Measurements from ENCODE around the gene RFNG. TPM values are rescaled to one million over a fixed set of nuclear protein-coding genes. Genes with fewer than 3 reads are reported as not detected.

RFNG gene
- total and polyA plus RNA-seq, 2 donors (not counting 1 experiment from before 2014, with no cell fraction given), result 30.1 to 44.5 TPM

- Histone ChIP-seq H3K27ac (ENCODE audit: low read length in 2 of 2) (no peak overlapping the region), H3K4me3 (ENCODE audit: control extremely low read depth in 1 of 5, extremely low read depth in 1 of 5, insufficient read depth in 1 of 5, low read depth in 2 of 5, low read length in 4 of 5) (no peak overlapping the region), H3K9me3 (ENCODE audit: control extremely low read depth in 1 of 3, control insufficient read depth in 2 of 3, insufficient read depth in 1 of 3, low read length in 2 of 3) (no peaks in the 10 kb centered on the region), H4K20me1 (ENCODE audit: control insufficient read depth, insufficient read depth, low read length, poor library complexity, severe bottlenecking) (peaks cover 7% of the 10 kb centered on the region), H3K27me3 (replicated peaks in 1 of 4; ENCODE audit: control extremely low read depth in 1 of 4, control insufficient read depth in 3 of 4, insufficient read depth in 4 of 4, low read length in 3 of 4) (no peaks in the 10 kb centered on the region), H2AFZ (ENCODE audit: insufficient read depth, low read depth, low read length, poor library complexity, severe bottlenecking) (no peak overlapping the region), H3K4me2 (replicated peaks; ENCODE audit: low read depth, low read length, poor library complexity, severe bottlenecking) (no peak overlapping the region), H3K4me1 (ENCODE audit: control insufficient read depth in 2 of 2, insufficient read depth in 2 of 2, low read length in 2 of 2) (peaks cover 7 to 15% of the 10 kb centered on the region in 2 donors), H3K79me2 (ENCODE audit: control insufficient read depth, insufficient read depth, low read length) (no peaks in the 10 kb centered on the region), H3K9ac (ENCODE audit: low read length) (no peak overlapping the region), H3K36me3 (replicated peaks in 1 of 2; ENCODE audit: control extremely low read depth in 1 of 2, control insufficient read depth in 1 of 2, extremely low read depth in 1 of 2, insufficient read depth in 2 of 2, low read length in 1 of 2) (peaks cover 0 to 45% of the 10 kb centered on the region in 2 experiments)
- WGBS (ENCODE audit: insufficient coverage), result 91% methylated on average over 16 of the region's 16 CpGs
- intact Hi-C loops (cut with micrococcal nuclease), result no loop called here
- ATAC-seq (ENCODE audit: low read depth) (no peak), DNase-seq (no peak)
- POLR2A ChIA-PET, result interaction anchor here (0.7 kb wide), 1 partner anchor 835 kb away, joined by 3 read pairs; no protein-coding TSS in a partner anchor
- Mint-ChIP-seq H3K4me3 (no peak overlapping the region), H3K9me3 (ENCODE audit: insufficient read depth) (no peaks in the 10 kb centered on the region), H3K27me3 (no peaks in the 10 kb centered on the region), H3K27ac (peak overlapping the region; percentile 32), H3K4me1 (peaks cover 8% of the 10 kb centered on the region)
- TF ChIP-seq EZH2 (IDR thresholded peaks at IDR 0.05; ENCODE audit: borderline replicate concordance, insufficient read depth, low read depth, low read length, poor library complexity, severe bottlenecking) (no peak), CTCF (IDR thresholded peaks at IDR 0.05) (no peak)
- CTCF ChIA-PET, result no interaction called here
Measured at GRCh38 chr17:82060001-82060380, 8.4 kb upstream of the RFNG start.

- Histone ChIP-seq H3K36me3 (replicated peaks in 1 of 2; ENCODE audit: control extremely low read depth in 1 of 2, control insufficient read depth in 1 of 2, extremely low read depth in 1 of 2, insufficient read depth in 2 of 2, low read length in 1 of 2) (peaks cover 0 to 49% of the 10 kb centered on the region in 2 experiments), H3K79me2 (ENCODE audit: control insufficient read depth, insufficient read depth, low read length) (no peaks in the 10 kb centered on the region), H3K4me1 (ENCODE audit: control insufficient read depth in 2 of 2, insufficient read depth in 2 of 2, low read length in 2 of 2) (peaks cover 1 to 9% of the 10 kb centered on the region in 2 donors), H3K27ac (ENCODE audit: low read length in 2 of 2) (no peak overlapping the region), H3K9me3 (ENCODE audit: control extremely low read depth in 1 of 3, control insufficient read depth in 2 of 3, insufficient read depth in 1 of 3, low read length in 2 of 3) (no peaks in the 10 kb centered on the region), H2AFZ (ENCODE audit: insufficient read depth, low read depth, low read length, poor library complexity, severe bottlenecking) (no peak overlapping the region), H3K27me3 (replicated peaks in 1 of 4; ENCODE audit: control extremely low read depth in 1 of 4, control insufficient read depth in 3 of 4, insufficient read depth in 4 of 4, low read length in 3 of 4) (no peaks in the 10 kb centered on the region), H3K4me2 (replicated peaks; ENCODE audit: low read depth, low read length, poor library complexity, severe bottlenecking) (no peak overlapping the region), H3K4me3 (ENCODE audit: control extremely low read depth in 1 of 5, extremely low read depth in 1 of 5, insufficient read depth in 1 of 5, low read depth in 2 of 5, low read length in 4 of 5) (no peak overlapping the region), H3K9ac (ENCODE audit: low read length) (no peak overlapping the region), H4K20me1 (ENCODE audit: control insufficient read depth, insufficient read depth, low read length, poor library complexity, severe bottlenecking) (peaks cover 1% of the 10 kb centered on the region)
- 80% methylated on average over 19 of the region's 19 CpGs for WGBS (ENCODE audit: insufficient coverage)
- TF ChIP-seq CTCF (IDR thresholded peaks at IDR 0.05), result no peak
- TF ChIP-seq EZH2 (IDR thresholded peaks at IDR 0.05; ENCODE audit: borderline replicate concordance, insufficient read depth, low read depth, low read length, poor library complexity, severe bottlenecking), result no peak
- ChIA-PET CTCF (no interaction called here), POLR2A (interaction anchor here (0.7 kb wide), 1 partner anchor 834 kb away, joined by 3 read pairs; no protein-coding TSS in a partner anchor)
- no peaks in the 10 kb centered on the region for H3K27me3 Mint-ChIP-seq
- H3K4me3 Mint-ChIP-seq, result no peak overlapping the region
- H3K4me1 Mint-ChIP-seq, result peaks cover 5% of the 10 kb centered on the region
- no peak overlapping the region for H3K27ac Mint-ChIP-seq
- no peaks in the 10 kb centered on the region for H3K9me3 Mint-ChIP-seq (ENCODE audit: insufficient read depth)
- intact Hi-C loops (cut with micrococcal nuclease), result no loop called here
- DNase-seq (no peak), ATAC-seq (ENCODE audit: low read depth) (no peak)
Measured at GRCh38 chr17:82059272-82060000, 7.8 kb upstream of the RFNG start.
